ENCODE measurements around the gene ZSCAN22.
A peak's percentile ranks its signal among the peaks of the same experiment; 100 is the strongest.

ZSCAN22 gene

GRCh38 chr19:58326914-58327726 lies at the start of gene ZSCAN22:
ZSCAN22 (plus strand) TSS chr19:58326994; CDS start chr19:58334803, 7,809 bp downstream.
- Histone ChIP-seq H3K9me3 (ENCODE audit: insufficient read depth, low read length) (no peaks in the 10 kb centered on the region), H3K27me3 (ENCODE audit: insufficient read depth, insufficient read length) (no peaks in the 10 kb centered on the region), H3K36me3 (ENCODE audit: insufficient read depth, insufficient read length, low read length) (peaks cover 13% of the 10 kb centered on the region), H3K4me1 (ENCODE audit: insufficient read depth, insufficient read length) (no peaks in the 10 kb centered on the region), H3K9ac (ENCODE audit: insufficient read length, low read depth) (peak within 1 kb of the TSS; percentile 94), H3K4me3 (ENCODE audit: insufficient read length, low read depth) (peak within 1 kb of the TSS; percentile 96)
- TF ChIP-seq ZNF274 (IDR thresholded peaks at IDR 0.05; ENCODE audit: low read depth, low read length) = no peak
- no peak for TF ChIP-seq SUZ12 (IDR thresholded peaks at IDR 0.05; ENCODE audit: extremely low read depth, insufficient read depth, insufficient read length)
- TF ChIP-seq YY1 (IDR thresholded peaks at IDR 0.05; ENCODE audit: insufficient read depth, insufficient read length) = no peak
- DNase-seq (ENCODE audit: low read depth, low spot score) = peak; percentile 86

- Histone ChIP-seq H3K36me3 (ENCODE audit: insufficient read depth, insufficient read length, low read length) (peaks cover 36% of the 10 kb centered on the region), H3K9me3 (ENCODE audit: insufficient read depth, low read length) (0 out of 2 replicates have a peak, but pooled peaks cover 5% of the 10 kb centered on the region), H3K4me1 (ENCODE audit: insufficient read depth, insufficient read length) (no peaks in the 10 kb centered on the region), H3K27me3 (ENCODE audit: insufficient read depth, insufficient read length) (no peaks in the 10 kb centered on the region), H3K4me3 (ENCODE audit: insufficient read length, low read depth) (no peak overlapping the region), H3K9ac (ENCODE audit: insufficient read length, low read depth) (no peak overlapping the region)
- DNase-seq (ENCODE audit: low read depth, low spot score) = no peak
- no peak for TF ChIP-seq SUZ12 (IDR thresholded peaks at IDR 0.05; ENCODE audit: extremely low read depth, insufficient read depth, insufficient read length)
- TF ChIP-seq YY1 (IDR thresholded peaks at IDR 0.05; ENCODE audit: insufficient read depth, insufficient read length) = no peak
- TF ChIP-seq ZNF274 (IDR thresholded peaks at IDR 0.05; ENCODE audit: low read depth, low read length) = no peak
Observed at GRCh38 chr19:58277197-58277596, 49.6 kb upstream of the ZSCAN22 start.

- H3K27me3 ChIP-seq (ENCODE audit: insufficient read depth, insufficient read length) = no peaks in the 10 kb centered on the region
- H3K36me3 ChIP-seq (ENCODE audit: insufficient read depth, insufficient read length, low read length) = peaks cover 38% of the 10 kb centered on the region
- DNase-seq (ENCODE audit: low read depth, low spot score) = no peak
- H3K9me3 ChIP-seq (ENCODE audit: insufficient read depth, low read length) = 0 out of 2 replicates have a peak, but pooled peaks cover 5% of the 10 kb centered on the region
- no peaks in the 10 kb centered on the region for H3K4me1 ChIP-seq (ENCODE audit: insufficient read depth, insufficient read length)
- H3K4me3 ChIP-seq (ENCODE audit: insufficient read length, low read depth) = peak overlapping the region; percentile 89
- TF ChIP-seq YY1 (IDR thresholded peaks at IDR 0.05; ENCODE audit: insufficient read depth, insufficient read length) (no peak), ZNF274 (IDR thresholded peaks at IDR 0.05; ENCODE audit: low read depth, low read length) (no peak), SUZ12 (IDR thresholded peaks at IDR 0.05; ENCODE audit: extremely low read depth, insufficient read depth, insufficient read length) (no peak)
- H3K9ac ChIP-seq (ENCODE audit: insufficient read length, low read depth) = peak overlapping the region; percentile 87
Observed at GRCh38 chr19:58277748-58278540, 48.9 kb upstream of the ZSCAN22 start.

GRCh38 chr19:58278541-58279041 lies 48.2 kb upstream of the ZSCAN22 start, which contains the start of gene ZNF8:
ZNF8 (plus strand) TSS chr19:58278955; CDS start chr19:58279082, 127 bp downstream.
- TF ChIP-seq YY1 (IDR thresholded peaks at IDR 0.05; ENCODE audit: insufficient read depth, insufficient read length) = peak; percentile 82
- no peak for TF ChIP-seq ZNF274 (IDR thresholded peaks at IDR 0.05; ENCODE audit: low read depth, low read length)
- H3K36me3 ChIP-seq (ENCODE audit: insufficient read depth, insufficient read length, low read length) = peaks cover 39% of the 10 kb centered on the region
- no peaks in the 10 kb centered on the region for H3K4me1 ChIP-seq (ENCODE audit: insufficient read depth, insufficient read length)
- DNase-seq (ENCODE audit: low read depth, low spot score) = peak; percentile 92
- no peaks in the 10 kb centered on the region for H3K27me3 ChIP-seq (ENCODE audit: insufficient read depth, insufficient read length)
- H3K9me3 ChIP-seq (ENCODE audit: insufficient read depth, low read length) = 0 out of 2 replicates have a peak, but pooled peaks cover 5% of the 10 kb centered on the region
- peak within 1 kb of the TSS; percentile 94 for H3K9ac ChIP-seq (ENCODE audit: insufficient read length, low read depth)
- peak within 1 kb of the TSS; percentile 89 for H3K4me3 ChIP-seq (ENCODE audit: insufficient read length, low read depth)

GRCh38 chr19:58279042-58279924 lies 47.5 kb upstream of the ZSCAN22 start:
- Histone ChIP-seq H3K4me3 (ENCODE audit: insufficient read length, low read depth) (peak overlapping the region; percentile 89), H3K4me1 (ENCODE audit: insufficient read depth, insufficient read length) (no peaks in the 10 kb centered on the region), H3K36me3 (ENCODE audit: insufficient read depth, insufficient read length, low read length) (peaks cover 37% of the 10 kb centered on the region), H3K27me3 (ENCODE audit: insufficient read depth, insufficient read length) (no peaks in the 10 kb centered on the region), H3K9ac (ENCODE audit: insufficient read length, low read depth) (peak overlapping the region; percentile 94), H3K9me3 (ENCODE audit: insufficient read depth, low read length) (0 out of 2 replicates have a peak, but pooled peaks cover 3% of the 10 kb centered on the region)
- peak; percentile 15 for DNase-seq (ENCODE audit: low read depth, low spot score)
- TF ChIP-seq ZNF274 (IDR thresholded peaks at IDR 0.05; ENCODE audit: low read depth, low read length) (no peak), SUZ12 (IDR thresholded peaks at IDR 0.05; ENCODE audit: extremely low read depth, insufficient read depth, insufficient read length) (no peak), YY1 (IDR thresholded peaks at IDR 0.05; ENCODE audit: insufficient read depth, insufficient read length) (no peak)

GRCh38 chr19:58279925-58280316 lies 46.9 kb upstream of the ZSCAN22 start:
- H3K27me3 ChIP-seq (ENCODE audit: insufficient read depth, insufficient read length) = no peaks in the 10 kb centered on the region
- no peak for TF ChIP-seq ZNF274 (IDR thresholded peaks at IDR 0.05; ENCODE audit: low read depth, low read length)
- no peak for TF ChIP-seq YY1 (IDR thresholded peaks at IDR 0.05; ENCODE audit: insufficient read depth, insufficient read length)
- no peak for TF ChIP-seq SUZ12 (IDR thresholded peaks at IDR 0.05; ENCODE audit: extremely low read depth, insufficient read depth, insufficient read length)
- peak overlapping the region; percentile 53 for H3K9ac ChIP-seq (ENCODE audit: insufficient read length, low read depth)
- no peaks in the 10 kb centered on the region for H3K9me3 ChIP-seq (ENCODE audit: insufficient read depth, low read length)
- DNase-seq (ENCODE audit: low read depth, low spot score) = no peak
- peaks cover 37% of the 10 kb centered on the region for H3K36me3 ChIP-seq (ENCODE audit: insufficient read depth, insufficient read length, low read length)
- no peaks in the 10 kb centered on the region for H3K4me1 ChIP-seq (ENCODE audit: insufficient read depth, insufficient read length)
- peak overlapping the region; percentile 89 for H3K4me3 ChIP-seq (ENCODE audit: insufficient read length, low read depth)

All from NT2/D1 (cell line).